ENCODE results near the gene ACER2.

The ACER2 gene

DNA sequence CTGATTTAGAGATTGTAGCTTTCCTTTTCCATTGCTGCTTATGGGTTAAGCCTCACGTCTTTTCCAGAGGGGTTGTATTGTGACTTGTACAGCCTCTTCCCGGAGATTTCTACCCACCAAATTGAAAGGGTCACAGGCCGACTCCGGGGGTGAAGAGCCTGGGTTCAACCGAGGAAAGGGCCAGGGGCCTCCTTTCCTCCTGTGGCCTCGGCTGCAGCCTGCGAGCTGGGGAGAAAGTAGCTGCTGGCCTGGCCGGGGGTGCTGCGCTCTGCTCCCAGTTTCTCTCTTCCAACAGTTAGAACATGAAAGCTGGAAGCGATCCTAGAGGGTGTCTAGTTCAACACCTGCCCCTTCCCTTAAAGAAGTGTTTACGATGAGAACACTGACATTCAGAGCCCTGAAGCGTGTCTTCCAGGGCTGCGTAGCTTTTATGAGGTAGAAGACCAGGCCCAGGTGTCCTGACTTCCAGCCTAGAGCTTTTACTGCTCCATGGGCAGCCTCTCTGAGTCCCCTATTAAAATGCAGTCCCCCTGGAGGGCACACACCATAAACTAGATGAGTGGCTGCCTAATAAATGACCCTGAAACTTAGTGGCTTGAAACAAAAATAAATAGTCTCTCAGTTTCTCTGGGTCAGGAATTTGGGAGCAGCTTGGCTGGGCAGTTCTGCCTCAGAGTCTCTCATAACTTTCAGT lies 56.9 kb downstream of the ACER2 start:
- no CpG with 5 or more reads among the region's 13 CpGs for WGBS (ENCODE audit: insufficient coverage, insufficient read length)
- no peaks in the 10 kb centered on the region for H3K9me3 ChIP-seq (ENCODE audit: control insufficient read depth, insufficient read depth, low read length)
- no peak overlapping the region for H3K4me3 ChIP-seq (ENCODE audit: low read length)
- H3K4me1 ChIP-seq (ENCODE audit: control insufficient read depth, insufficient read depth, low read length) = peaks cover 3% of the 10 kb centered on the region; the same call in 1 of the 2 replicates
- no peaks in the 10 kb centered on the region; the same call in 1 of the 2 replicates for H3K27me3 ChIP-seq (ENCODE audit: control insufficient read depth, insufficient read depth, low read length)
- H3K36me3 ChIP-seq (ENCODE audit: control insufficient read depth, insufficient read depth, low read length) = no peaks in the 10 kb centered on the region
- no peak for DNase-seq (ENCODE audit: low read depth, low spot score)
- no peak overlapping the region for H3K27ac ChIP-seq (ENCODE audit: low read length)

DNA sequence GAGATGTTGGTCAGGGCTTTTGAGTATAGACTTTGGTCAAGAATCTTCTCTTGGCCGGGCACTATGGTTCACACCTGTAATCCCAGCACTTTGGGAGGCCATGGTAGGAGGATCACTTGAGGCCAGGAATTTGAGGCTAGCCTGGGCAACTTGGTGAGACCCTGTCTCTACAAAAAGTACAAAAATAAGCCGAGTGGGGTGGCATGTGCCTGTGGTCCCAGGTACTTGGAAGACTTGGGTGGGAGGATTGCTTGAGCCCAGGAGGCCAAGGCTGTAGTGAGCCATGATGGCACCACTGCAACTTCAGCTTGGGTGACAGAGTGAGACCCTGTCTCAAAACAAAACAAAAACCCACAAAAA lies 57.5 kb downstream of the ACER2 start:
- DNase-seq (ENCODE audit: low read depth, low spot score) = no peak
- Histone ChIP-seq H3K4me3 (ENCODE audit: low read length) (no peak overlapping the region), H3K4me1 (ENCODE audit: control insufficient read depth, insufficient read depth, low read length) (peaks cover 3% of the 10 kb centered on the region; the same call in 1 of the 2 replicates), H3K36me3 (ENCODE audit: control insufficient read depth, insufficient read depth, low read length) (no peaks in the 10 kb centered on the region), H3K9me3 (ENCODE audit: control insufficient read depth, insufficient read depth, low read length) (no peaks in the 10 kb centered on the region), H3K27me3 (ENCODE audit: control insufficient read depth, insufficient read depth, low read length) (no peaks in the 10 kb centered on the region), H3K27ac (ENCODE audit: low read length) (no peak overlapping the region)
- WGBS (ENCODE audit: insufficient coverage, insufficient read length) = no CpG with 5 or more reads among the region's 2 CpGs

DNA sequence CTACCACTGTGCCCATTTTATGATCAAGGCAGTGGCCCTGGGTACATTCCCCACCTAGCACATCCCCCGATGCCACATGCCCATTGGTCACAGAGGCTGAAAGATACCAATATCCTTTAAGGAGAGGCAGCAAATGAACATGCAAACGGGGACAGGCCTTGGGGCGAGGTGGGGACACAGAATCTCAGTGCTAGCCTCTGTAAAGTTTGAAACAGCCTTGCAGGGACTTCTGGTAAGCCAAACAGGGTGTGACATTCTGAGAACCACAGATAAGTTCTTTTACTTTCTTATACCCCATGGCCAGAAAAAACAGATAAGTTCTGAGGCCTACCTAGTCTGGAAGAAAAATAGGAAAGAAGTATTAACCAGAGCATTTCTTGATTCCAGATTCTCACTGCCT lies 60.5 kb downstream of the ACER2 start:
- Histone ChIP-seq H3K4me3 (ENCODE audit: low read length) (no peak overlapping the region), H3K4me1 (ENCODE audit: control insufficient read depth, insufficient read depth, low read length) (peaks cover 8% of the 10 kb centered on the region), H3K27ac (ENCODE audit: low read length) (no peak overlapping the region), H3K27me3 (ENCODE audit: control insufficient read depth, insufficient read depth, low read length) (no peaks in the 10 kb centered on the region), H3K9me3 (ENCODE audit: control insufficient read depth, insufficient read depth, low read length) (no peaks in the 10 kb centered on the region), H3K36me3 (ENCODE audit: control insufficient read depth, insufficient read depth, low read length) (no peaks in the 10 kb centered on the region)
- WGBS (ENCODE audit: insufficient coverage, insufficient read length) = no CpG with 5 or more reads among the region's 3 CpGs
- DNase-seq (ENCODE audit: low read depth, low spot score) = no peak

GRCh38 chr9:19470567-19470966 lies 61.8 kb downstream of the ACER2 start:
- no CpG with 5 or more reads among the region's 5 CpGs for WGBS (ENCODE audit: insufficient coverage, insufficient read length)
- no peak for DNase-seq (ENCODE audit: low read depth, low spot score)

DNA sequence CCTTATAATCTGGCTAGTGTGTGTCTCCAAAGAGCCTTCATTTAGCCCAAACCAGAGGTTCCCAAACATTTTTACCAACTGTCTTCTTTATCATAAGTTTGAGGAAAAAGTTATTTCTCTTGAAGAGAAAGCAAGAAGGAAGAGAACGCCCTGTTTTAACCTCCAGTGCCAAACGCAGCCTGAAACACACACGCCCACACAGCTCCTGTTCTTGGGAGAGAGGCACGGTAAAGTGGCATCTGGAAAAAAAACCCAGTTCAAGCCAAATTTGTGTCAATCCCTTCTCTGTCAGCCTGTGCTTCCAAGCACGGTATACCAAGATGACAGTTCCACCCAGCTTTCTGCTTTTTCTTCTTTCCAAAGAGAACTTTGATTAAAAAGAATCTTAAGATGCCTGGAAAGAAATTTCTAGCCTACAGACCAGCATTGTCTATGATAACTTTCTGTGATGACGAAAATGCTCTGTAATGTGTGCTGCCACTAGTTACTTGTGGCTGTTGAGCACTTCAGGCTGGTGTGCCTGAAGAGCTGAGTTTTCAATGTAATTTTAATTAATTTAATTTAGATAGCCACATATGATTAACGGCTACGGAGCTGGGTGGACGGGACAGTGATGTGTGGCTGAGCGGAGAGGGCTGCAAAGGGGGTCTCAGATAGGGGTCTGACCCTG lies 62.3 kb downstream of the ACER2 start:
- Histone ChIP-seq H3K36me3 (ENCODE audit: control insufficient read depth, insufficient read depth, low read length) (no peaks in the 10 kb centered on the region), H3K4me3 (ENCODE audit: low read length) (no peak overlapping the region), H3K27ac (ENCODE audit: low read length) (no peak overlapping the region), H3K27me3 (ENCODE audit: control insufficient read depth, insufficient read depth, low read length) (no peaks in the 10 kb centered on the region), H3K4me1 (ENCODE audit: control insufficient read depth, insufficient read depth, low read length) (peaks cover 5% of the 10 kb centered on the region), H3K9me3 (ENCODE audit: control insufficient read depth, insufficient read depth, low read length) (no peaks in the 10 kb centered on the region)
- DNase-seq (ENCODE audit: low read depth, low spot score) = no peak
- WGBS (ENCODE audit: insufficient coverage, insufficient read length) = no CpG with 5 or more reads among the region's 10 CpGs

More at GRCh38 chr9:19470567-19470966, 61.8 kb downstream of the ACER2 start:
- Histone ChIP-seq H3K36me3 (ENCODE audit: control insufficient read depth, insufficient read depth, low read length) (no peaks in the 10 kb centered on the region), H3K27me3 (ENCODE audit: control insufficient read depth, insufficient read depth, low read length) (no peaks in the 10 kb centered on the region), H3K4me1 (ENCODE audit: control insufficient read depth, insufficient read depth, low read length) (peaks cover 5% of the 10 kb centered on the region), H3K9me3 (ENCODE audit: control insufficient read depth, insufficient read depth, low read length) (no peaks in the 10 kb centered on the region), H3K4me3 (ENCODE audit: low read length) (no peak overlapping the region), H3K27ac (ENCODE audit: low read length) (no peak overlapping the region)

GRCh38 chr9:19471737-19472648 lies 63.2 kb downstream of the ACER2 start:
- DNase-seq (ENCODE audit: low read depth, low spot score) = peak; percentile 60
- Histone ChIP-seq H3K4me3 (ENCODE audit: low read length) (no peak overlapping the region; the same call in 1 of the 2 replicates), H3K4me1 (ENCODE audit: control insufficient read depth, insufficient read depth, low read length) (peaks cover 5% of the 10 kb centered on the region), H3K27me3 (ENCODE audit: control insufficient read depth, insufficient read depth, low read length) (no peaks in the 10 kb centered on the region), H3K27ac (ENCODE audit: low read length) (no peak overlapping the region), H3K36me3 (ENCODE audit: control insufficient read depth, insufficient read depth, low read length) (no peaks in the 10 kb centered on the region), H3K9me3 (ENCODE audit: control insufficient read depth, insufficient read depth, low read length) (no peaks in the 10 kb centered on the region)
- no CpG with 5 or more reads among the region's 18 CpGs for WGBS (ENCODE audit: insufficient coverage, insufficient read length)

GRCh38 chr9:19473605-19474004 lies 64.8 kb downstream of the ACER2 start:
- no peaks in the 10 kb centered on the region for H3K36me3 ChIP-seq (ENCODE audit: control insufficient read depth, insufficient read depth, low read length)
- no peak overlapping the region for H3K27ac ChIP-seq (ENCODE audit: low read length)
- H3K9me3 ChIP-seq (ENCODE audit: control insufficient read depth, insufficient read depth, low read length) = no peaks in the 10 kb centered on the region
- H3K4me3 ChIP-seq (ENCODE audit: low read length) = no peak overlapping the region
- peaks cover 5% of the 10 kb centered on the region for H3K4me1 ChIP-seq (ENCODE audit: control insufficient read depth, insufficient read depth, low read length)
- DNase-seq (ENCODE audit: low read depth, low spot score) = no peak
- H3K27me3 ChIP-seq (ENCODE audit: control insufficient read depth, insufficient read depth, low read length) = no peaks in the 10 kb centered on the region

- Histone ChIP-seq H3K9me3 (ENCODE audit: control insufficient read depth, insufficient read depth, low read length) (no peaks in the 10 kb centered on the region), H3K36me3 (ENCODE audit: control insufficient read depth, insufficient read depth, low read length) (no peaks in the 10 kb centered on the region), H3K4me3 (ENCODE audit: low read length) (no peak overlapping the region), H3K4me1 (ENCODE audit: control insufficient read depth, insufficient read depth, low read length) (no peaks in the 10 kb centered on the region), H3K27me3 (ENCODE audit: control insufficient read depth, insufficient read depth, low read length) (no peaks in the 10 kb centered on the region), H3K27ac (ENCODE audit: low read length) (no peak overlapping the region)
- no peak for DNase-seq (ENCODE audit: low read depth, low spot score)
Measured at GRCh38 chr9:19479874-19480273, 71.1 kb downstream of the ACER2 start.

DNA sequence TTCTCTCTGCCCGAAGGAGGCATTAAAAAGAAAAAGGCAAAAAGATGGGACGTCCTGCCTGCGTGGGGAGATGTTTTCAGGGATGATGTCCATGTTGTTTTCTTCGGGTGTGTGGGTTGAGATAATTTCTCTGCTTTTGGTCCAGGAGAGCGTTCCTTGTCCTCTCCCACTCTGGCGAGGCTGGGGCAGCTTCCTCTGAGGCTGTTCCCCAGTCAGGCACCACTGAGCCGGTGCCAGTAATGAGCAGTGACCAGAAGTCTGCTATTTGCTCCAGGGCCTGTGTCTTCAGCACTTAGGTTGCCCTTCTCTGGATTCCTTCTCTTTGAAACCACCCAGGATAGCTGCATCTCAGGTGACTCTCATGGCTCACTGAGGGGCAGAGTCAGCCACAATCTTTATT lies 71.5 kb downstream of the ACER2 start:
- Histone ChIP-seq H3K27ac (ENCODE audit: low read length) (no peak overlapping the region), H3K9me3 (ENCODE audit: control insufficient read depth, insufficient read depth, low read length) (no peaks in the 10 kb centered on the region)
- no CpG with 5 or more reads among the region's 7 CpGs for WGBS (ENCODE audit: insufficient coverage, insufficient read length)

GRCh38 chr9:19481121-19481870 lies 72.5 kb downstream of the ACER2 start:
- DNase-seq (ENCODE audit: low read depth, low spot score) = no peak
- no peaks in the 10 kb centered on the region for H3K27me3 ChIP-seq (ENCODE audit: control insufficient read depth, insufficient read depth, low read length)
- H3K9me3 ChIP-seq (ENCODE audit: control insufficient read depth, insufficient read depth, low read length) = no peaks in the 10 kb centered on the region
- H3K36me3 ChIP-seq (ENCODE audit: control insufficient read depth, insufficient read depth, low read length) = no peaks in the 10 kb centered on the region
- no peak overlapping the region for H3K4me3 ChIP-seq (ENCODE audit: low read length)
- H3K4me1 ChIP-seq (ENCODE audit: control insufficient read depth, insufficient read depth, low read length) = no peaks in the 10 kb centered on the region
- WGBS (ENCODE audit: insufficient coverage, insufficient read length) = no CpG with 5 or more reads among the region's 10 CpGs
- H3K27ac ChIP-seq (ENCODE audit: low read length) = no peak overlapping the region

More for the DNA sequence above, 71.5 kb downstream of the ACER2 start:
- Histone ChIP-seq H3K4me1 (ENCODE audit: control insufficient read depth, insufficient read depth, low read length) (no peaks in the 10 kb centered on the region), H3K27me3 (ENCODE audit: control insufficient read depth, insufficient read depth, low read length) (no peaks in the 10 kb centered on the region), H3K36me3 (ENCODE audit: control insufficient read depth, insufficient read depth, low read length) (no peaks in the 10 kb centered on the region), H3K4me3 (ENCODE audit: low read length) (no peak overlapping the region)
- DNase-seq (ENCODE audit: low read depth, low spot score) = no peak
